ENCODE measurements around the gene CISH. TPM values are rescaled to one million over a fixed set of nuclear protein-coding genes. Genes with fewer than 3 reads are reported as not detected.

Gene CISH
- polyA plus RNA-seq, 10 donors, result 8.6 to 14.7 (median 11.6) TPM

DNA sequence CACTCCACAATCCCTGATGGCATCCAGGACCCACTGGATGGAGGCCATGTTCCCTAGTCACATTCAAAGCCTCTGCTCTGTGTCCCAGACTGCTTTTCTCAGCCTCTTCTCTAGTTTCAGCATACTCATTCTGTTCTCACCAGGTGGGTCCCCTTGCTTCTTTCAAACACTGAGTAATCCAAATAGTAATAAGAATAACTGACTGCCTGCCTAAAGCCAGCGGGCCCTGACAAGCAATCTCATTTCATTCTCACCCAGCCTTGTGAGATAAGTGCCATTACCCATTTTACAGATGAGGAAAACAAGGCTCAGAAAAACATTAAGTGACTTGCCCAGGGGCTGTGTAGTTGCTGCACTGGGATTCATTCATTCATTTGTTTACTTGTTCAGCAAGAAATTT is 30.8 kb upstream of the CISH start:
- DNase-seq, result no peak

DNA sequence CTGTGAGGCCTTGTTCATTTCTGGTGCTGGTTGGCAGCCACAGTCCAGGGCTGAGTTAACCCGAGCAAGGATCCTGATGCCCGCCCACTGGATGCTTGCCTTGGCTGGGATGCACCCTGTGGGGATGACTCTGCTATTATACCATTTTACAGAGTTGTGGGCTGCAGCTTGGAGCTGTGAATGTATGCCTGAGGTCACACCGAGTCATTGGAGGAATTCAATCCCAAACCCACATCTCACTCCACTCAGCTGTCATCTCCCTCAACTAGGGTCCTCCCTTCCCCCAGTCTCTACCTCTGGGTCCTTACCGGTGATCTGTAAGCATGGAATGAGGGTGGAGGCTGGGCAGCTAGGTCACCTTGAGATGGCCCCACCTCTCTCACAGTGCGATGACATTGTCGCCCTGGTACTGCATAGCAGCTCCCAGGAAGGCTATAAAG is 27.5 kb upstream of the CISH start:
- DNase-seq, result no peak

DNA sequence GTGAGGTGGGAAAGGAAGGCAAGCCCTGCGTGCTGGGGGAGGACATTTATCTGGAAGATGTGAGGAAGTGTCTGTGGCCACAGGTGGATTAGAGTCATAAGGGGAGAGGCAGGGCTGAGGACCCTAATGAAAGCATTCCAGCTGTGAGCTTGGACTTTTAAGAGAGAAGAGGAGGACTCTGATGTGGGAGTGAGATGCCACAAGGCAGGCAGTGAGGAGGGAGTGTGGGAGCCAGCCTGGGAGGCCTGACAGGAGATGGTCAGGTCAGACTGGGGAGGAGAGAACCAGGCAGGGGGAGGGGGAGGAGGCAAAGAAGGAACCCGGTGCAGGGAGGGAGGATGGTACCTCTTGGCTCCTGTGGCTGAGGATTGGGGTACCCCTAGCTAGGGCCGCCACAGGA is 26.4 kb upstream of the CISH start:
- DNase-seq, result no peak

DNA sequence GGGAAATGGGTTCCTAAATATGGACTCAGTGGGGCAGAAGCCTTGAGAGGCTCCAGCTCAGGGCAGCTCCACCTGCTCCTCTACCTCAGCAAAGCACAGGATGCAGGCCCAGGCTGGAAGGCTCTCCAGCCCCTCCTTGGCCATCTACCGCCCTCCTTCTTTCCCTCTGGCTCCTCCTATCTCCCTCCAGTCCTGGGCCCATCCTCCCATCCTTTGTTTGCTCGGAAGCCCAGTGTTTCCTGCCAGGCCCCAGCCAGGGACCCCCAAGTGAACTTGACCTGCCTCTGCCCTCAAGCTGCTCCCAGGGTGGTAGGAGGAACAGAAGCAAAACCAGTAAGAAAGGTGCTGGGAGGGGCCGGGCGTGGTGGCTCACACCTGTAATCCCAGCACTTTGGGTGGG is 25.4 kb upstream of the CISH start:
- DNase-seq, result no peak

DNA sequence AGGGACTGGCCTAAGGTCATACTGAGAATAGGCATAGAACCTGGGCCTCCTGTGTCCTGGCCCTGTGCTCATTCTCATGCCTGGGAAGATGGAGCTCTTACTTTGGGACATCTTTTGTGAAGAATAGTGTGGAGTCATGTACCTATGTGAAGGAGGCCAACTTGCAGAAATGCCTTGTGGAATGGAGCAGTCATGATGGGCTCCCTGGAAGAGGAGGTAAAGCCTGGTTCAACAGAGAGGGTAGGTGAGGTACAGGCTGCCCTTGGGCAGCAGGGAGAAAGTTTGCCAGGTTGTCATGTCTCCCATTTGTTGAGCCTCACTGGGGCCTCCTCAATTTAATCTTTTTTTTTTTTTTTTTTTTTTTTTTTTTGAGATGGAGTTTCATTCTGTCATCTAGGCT is 23.5 kb upstream of the CISH start:
- no peak for DNase-seq

DNA sequence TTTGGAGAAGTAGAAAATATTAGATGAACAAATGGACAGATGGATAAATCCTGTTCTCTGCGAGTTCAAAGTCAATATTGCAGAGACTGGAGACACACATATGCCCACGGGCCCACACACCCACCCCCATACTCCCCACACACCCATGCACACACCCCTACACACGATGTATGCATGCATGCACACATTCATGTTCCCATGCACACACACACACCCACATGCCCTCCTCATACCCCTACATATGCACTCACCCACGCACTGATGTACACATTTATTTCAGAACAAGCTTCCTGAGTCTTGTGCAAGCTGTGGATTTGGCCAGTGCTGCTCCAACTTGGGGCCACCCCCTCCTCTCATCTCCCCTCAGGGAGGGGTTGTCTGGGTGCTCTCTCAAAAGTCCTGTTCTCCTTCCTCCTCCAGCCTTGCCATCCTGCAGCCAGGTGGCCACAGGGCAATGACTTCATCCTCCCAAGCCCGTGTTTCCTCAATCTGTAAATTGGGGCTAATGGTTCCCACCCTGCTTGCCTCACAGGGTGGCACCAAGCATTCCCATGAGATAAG is 21.7 kb upstream of the CISH start:
- DNase-seq, result no peak

DNA sequence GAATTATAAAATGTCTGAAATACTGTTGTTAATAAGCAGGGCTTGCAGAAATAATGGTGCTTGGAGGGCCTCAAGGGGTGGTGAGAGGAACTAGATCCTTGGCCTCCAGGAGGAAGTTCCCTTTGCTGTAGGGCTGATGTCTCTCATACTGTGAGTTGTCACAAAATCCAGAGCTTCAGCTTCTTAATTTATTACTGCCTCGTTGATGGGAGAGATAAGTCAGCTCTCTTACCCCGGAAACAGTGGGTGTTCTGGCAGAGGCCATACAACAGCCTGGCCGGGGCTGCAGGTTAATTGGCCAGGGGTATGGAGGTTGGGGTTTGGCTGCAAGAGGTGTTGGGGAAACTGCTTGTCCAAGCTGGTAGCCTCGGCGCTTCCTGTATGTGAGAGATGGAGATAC is 20.9 kb upstream of the CISH start:
- DNase-seq, result no peak

DNA sequence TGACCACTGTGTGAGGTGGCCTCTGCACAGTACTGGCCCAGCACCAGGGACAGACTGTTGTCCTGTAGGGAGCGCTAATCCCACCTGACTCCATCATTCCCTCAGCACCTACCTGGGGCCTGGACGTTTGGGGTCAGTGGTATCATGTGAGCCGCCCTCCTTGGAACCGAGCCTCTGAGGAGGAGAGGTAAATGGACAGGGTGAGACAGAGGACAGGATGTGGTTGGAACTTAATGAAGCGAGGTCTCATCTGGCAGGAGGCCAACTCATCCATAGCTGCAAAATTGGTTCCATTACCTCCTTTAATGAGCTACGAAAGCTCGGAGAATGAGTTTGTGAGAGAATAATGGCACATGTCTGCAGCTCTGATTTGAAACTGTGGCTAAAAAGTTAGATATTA is 19.3 kb upstream of the CISH start:
- DNase-seq, result no peak

DNA sequence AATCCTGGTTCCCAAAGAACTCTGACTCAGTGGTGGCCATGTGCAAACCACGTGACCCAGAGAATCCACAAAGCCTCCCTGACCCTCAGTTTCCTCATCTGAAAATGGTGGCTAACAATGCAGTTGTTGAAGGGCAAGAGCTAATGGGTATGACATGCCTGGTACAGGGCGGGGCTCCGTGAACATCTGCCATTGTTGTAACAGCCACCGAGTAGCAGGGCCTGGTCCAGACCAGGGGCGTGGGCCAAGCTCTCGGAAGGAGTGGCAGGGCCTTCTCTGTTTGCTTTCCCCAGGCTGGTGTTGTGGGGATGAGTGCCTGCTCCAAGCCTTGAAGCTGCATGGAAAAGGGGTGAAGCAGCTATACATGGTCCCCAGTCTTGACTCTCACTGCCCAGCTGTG is 18.8 kb upstream of the CISH start:
- no peak for DNase-seq

DNA sequence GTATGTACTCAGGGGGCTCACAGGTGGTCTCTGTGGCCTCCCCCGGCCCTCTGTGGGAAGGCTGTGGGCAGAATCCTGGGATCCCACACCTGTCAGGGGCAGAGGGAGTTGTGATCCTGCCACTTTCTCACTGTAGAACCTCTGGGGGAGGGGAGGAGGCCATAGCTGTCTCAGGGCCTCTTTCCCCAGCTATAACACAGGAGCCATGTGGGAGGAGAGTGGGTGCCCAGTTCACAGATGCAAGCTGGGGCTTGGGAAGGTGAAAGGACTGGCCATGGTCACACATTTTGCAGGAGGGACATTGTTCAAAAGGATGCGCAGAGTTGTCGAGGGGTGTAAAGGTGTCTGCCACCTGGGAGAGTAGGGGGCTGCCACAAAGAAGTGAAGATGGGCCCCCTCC is 17.0 kb upstream of the CISH start:
- no peak for DNase-seq

DNA sequence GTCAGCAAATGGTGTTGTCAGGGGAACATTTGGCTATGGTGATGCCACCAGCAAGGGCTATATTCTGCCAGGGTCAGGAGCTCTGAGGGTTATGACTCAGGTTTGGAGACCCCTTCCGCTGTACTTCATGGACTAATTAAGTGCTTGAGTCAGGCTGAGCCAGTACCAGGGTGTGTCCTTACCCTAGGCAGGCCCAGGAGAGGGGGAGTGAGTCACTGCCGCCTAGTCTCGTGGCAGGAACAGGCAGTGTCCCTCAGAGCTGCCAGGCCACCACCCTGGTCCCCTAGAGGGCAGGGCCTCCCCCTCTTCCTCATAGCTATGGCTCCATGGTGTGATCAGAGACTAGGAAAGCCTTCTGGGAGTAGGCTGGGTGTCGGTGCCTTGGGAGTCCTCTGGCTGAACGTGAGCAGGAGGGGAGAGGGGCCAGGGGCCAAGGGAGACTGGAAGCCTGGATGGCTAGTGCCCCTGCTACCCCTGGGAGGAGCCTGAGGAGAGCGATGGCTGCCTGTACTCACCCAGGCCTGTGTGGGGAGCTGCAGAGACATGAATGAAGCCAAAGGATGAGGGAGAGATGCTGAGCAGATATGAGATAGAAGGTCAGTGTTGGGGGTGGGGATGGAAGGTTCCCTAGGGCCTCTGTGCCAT is 16.0 kb upstream of the CISH start:
- no peak for DNase-seq

DNA sequence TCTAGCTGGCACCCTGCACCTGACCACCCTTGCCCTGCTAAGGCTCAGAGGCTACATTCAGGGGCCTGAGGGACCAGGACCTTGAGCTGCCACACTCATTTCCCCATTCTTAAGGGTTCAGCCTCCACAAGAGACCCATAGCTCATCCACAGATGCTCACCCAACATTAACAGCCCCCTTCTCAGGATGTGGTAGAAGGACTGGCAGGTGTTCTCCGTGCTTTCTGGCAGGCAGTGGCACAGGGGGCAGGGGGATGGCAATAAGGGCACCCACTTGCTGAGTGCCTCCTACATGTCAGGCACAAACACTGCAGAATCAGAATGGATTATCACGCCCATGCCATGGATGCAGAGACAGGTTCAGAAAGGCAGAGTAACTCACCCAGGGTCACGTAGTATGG is 14.8 kb upstream of the CISH start:
- DNase-seq, result no peak

DNA sequence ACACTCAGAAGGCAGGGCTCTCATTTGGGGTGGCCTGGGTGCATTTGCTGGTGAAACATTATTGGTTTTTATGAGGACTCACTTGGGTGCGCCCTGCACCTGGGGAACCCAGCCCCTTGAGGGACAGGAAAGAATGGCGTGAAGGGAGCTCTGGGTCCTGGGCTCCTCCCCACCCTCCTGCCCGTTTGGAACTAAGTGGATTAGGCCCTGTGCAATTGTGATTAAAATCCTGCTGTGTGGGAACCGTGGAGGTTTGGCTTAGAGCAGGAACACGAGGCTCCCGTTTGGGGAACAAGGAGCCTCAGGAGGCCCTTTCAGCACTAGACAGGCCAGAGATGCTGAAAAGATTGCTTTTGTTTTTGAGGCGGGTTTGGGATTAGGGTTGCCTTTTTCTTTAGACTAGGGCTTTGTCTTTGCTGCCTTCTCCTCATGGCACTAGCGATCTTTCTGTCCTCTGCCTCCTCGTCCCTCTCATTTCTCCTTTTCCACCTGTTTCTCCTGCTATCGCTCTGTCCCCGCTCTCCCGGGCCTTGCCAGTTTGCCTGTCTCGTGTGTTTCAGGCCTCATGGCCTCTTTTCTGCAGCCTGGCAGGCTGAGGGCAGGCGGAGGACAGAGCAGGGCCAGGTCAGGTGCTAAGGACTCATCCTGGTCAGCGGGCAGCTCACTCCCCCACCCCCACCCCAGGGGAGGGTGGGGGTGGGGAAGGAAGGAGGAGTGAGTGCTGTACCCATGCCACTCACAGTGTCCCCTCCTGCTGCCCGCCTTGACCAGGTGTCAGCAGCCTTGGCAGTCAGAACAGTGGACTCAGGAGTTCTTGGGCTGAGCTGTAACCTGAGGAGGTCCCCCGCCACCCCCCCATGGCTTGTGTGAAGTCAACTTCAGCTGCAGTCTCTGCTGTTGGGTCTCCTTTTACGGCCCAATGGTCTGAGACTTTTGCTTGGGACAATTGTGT is 13.9 kb upstream of the CISH start:
- no peak for DNase-seq

DNA sequence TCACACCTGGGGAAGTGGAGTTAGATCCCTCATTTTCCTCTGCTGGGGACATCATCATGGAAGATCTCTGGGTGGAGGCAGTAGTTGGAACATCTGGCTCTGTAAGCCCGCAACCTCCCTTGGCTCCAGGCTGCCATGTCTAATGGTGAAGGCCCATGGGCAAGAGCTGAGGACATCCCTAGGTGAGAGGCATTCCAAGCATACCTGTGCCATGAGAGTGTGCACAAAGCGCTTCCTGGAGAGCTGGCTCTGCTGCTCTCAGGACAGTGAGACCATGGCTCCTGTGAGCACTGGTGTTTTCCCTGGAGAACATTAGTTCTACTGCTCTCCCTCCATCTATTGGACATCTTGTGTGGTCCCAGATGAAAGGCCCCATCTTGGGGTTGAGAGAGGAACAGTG is 13.1 kb upstream of the CISH start:
- no peak for DNase-seq

DNA sequence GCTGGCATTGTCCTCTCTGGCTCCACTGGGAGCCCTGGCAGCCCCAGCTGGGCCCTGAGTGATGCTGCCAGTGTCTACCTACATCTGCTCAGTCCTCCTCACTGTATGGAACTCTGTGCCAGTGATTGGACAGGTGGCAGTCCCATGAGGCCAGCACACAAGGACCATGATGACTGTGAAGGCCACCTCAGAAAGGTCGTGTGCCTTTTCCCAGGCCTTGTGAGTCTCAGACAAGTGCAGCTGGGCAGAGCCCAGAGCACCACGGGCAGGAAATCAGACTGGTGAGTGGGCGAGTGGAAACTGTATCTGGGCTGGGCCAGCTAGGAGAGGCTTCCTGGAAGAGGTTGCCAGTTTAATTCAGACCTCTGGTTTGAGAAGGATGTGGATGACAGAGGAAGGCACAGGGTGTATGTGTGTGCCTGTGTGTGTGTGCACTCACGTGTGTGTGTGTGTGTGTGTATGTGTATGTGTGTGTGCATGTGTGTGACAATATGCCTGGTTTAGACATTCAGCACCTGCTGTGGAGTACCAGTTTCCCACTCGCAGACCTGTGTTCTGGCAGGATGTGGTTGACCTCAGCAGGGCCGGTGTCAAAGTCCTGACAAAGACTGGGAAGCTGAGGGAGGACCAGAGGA is 12.4 kb upstream of the CISH start:
- DNase-seq, result no peak

DNA sequence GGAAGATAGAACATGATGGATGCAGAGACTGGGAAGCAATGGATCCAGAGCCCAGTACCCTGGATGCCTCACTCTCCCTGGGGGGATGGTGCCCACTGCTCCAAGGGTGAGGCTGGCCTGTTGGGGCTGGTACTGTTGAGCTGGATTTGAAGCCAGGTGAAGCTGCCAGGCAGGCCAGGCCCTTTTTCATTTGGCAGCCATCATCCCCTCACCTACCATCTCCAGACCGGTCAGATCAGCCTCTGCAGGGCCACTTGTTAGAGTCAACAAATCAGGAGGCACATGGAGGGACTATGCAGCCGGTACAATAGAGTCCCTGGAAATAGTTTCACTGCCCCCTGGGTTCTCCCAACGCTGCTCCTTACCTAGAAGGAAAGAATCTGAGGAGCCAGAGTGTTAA is 11.3 kb upstream of the CISH start:
- DNase-seq, result no peak

DNA sequence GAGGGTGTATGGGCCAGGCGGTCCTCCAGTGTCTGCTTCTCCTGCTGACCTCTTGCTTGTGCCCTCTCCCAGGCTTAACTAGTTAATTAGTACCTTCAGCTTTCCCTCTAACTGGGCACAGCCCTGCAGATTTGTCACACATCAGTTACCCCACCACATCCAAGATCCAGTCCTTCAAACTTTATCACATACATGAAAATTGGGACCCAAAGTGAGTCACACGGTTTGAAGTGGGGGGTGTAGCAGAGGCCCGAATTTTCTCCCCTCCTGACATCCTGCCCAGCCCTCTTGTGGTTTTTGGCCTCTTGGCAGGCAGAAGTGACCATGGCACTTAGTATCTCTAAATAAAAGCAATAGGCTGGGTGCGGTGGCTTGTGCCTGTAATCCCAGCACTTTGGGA is 9.2 kb upstream of the CISH start:
- no peak for DNase-seq

DNA sequence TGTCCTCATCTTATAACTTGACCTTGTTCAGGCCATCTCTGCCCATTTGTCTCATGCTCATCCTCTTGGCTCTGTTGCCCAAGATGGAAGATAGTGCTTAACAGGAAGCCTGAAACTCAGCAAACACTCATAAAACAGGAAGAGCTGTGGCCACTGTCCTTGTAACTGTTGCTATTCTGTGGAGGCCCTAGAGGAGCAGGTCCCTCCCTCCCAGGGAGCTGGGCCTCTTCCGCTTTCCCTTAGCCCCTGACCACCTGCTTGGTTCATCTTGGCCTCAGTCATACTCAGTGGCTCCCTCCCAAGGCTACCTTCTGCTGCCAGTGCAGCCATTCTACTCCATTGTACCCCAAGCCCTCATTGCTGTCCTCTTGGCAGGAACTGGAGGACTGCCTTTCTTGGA is 8.8 kb upstream of the CISH start:
- DNase-seq, result no peak

DNA sequence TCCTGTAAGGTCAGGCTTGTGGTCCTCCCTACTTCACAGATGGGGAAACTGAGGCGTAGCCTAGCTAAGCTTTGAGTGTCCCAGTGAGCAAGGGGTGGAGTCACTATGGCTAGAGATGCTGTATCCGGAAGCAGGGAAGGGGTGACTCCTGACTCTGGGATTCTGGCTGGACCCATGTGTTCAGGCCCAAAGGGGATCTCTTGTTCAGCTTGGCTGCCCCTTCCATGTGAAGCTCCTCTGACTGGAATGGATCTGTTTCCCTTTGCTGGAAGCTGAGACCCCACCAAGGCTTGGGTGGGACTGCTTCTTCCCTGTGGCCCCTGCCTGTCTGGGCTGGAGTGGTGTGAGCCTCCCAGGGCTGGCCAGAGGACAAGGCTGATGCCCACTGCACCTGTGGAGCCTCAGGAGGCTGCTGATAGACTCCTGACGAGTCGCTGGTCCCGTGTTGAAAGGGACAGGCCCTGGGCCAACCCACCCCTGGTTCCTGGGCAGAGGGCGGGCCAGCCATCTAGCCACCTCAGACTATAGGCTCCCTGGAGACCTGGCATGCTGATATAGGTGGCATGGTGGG is 6.4 kb upstream of the CISH start:
- DNase-seq, result peak in 1 of 3 donors; percentile 56

DNA sequence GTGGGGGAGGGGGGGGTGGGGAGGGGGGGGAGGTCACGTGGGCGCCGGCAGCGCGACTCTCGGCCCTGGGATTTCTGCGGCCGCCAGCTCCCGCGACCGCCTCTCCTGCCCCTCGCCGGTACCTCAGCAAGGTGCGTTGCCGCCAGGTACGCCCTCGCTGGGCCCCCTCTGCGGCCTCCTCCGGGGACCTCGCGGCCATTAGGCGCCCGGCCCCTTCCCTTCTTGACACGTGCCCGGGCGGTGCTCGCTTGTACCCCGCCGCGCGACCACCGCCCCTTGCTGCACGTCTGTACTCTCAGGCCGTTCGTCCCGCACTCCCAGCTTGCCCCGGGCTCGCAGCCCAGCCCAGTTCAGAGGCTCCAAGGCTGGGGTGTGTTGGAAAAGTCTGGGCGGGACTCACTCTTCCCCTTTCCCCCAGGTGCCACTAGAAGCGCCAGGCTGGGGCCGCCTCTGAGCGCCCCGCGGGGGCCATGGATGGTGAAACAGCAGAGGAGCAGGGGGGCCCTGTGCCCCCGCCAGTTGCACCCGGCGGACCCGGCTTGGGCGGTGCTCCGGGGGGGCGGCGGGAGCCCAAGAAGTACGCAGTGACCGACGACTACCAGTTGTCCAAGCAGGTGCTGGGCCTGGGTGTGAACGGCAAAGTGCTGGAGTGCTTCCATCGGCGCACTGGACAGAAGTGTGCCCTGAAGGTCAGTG is 5.7 kb upstream of the CISH start, which contains the start of gene MAPKAPK3:
Gene MAPKAPK3 (plus strand): TSS at position 56 of the 696 bp plus-strand sequence. CDS start 415 bp downstream, at position 471.
- DNase-seq, result peak in 1 of 3 donors; percentile 81

DNA sequence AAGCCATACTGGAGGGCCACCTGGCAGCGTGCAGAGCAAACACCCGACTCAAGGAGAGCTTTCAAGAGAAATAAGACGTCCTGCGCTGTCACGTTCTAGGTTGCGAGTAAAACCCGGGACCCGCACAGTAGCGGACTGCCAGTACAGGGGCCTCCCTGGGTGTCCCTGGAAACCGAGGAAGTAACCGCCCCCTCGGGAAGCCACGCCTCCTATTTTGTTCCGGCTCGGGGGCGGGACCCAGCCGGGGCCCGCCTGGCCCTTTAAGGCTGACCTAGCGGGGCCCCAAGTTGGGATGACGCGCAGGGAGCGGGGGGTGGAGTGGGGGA is 5.2 kb upstream of the CISH start:
- peak; percentile 90 to 94 (median 92) for DNase-seq

All from muscle of back (tissue), 11 donors.